Measurements from ENCODE around the gene PEX13.
"Not testable (repeated sequence)": the region's sequence is repeated elsewhere in the genome, so short reads cannot be mapped to it uniquely, and the experiment has no call there.

PEX13 gene

GRCh38 chr2:60987656-60988055 is 29.9 kb upstream of the PEX13 start:
- H3K4me1 Mint-ChIP-seq, H3K27ac Mint-ChIP-seq, H3K4me3 Mint-ChIP-seq, H3K27me3 Mint-ChIP-seq, DNase-seq: not testable (repeated sequence)
- Mint-ChIP-seq H3K36me3 (peaks cover 14% of the 10 kb centered on the region), H3K9me3 (peaks cover 11% of the 10 kb centered on the region)
- CTCF ChIA-PET, result interaction anchor here (0.6 to 1.7 kb wide), 2 partner anchors 13 to 191 kb away, joined by 3 to 5 read pairs; no protein-coding TSS in a partner anchor

GRCh38 chr2:60989259-60989658 is 28.3 kb upstream of the PEX13 start:
- no peak for DNase-seq
- Mint-ChIP-seq H3K27me3 (no peaks in the 10 kb centered on the region), H3K36me3 (peaks cover 14% of the 10 kb centered on the region), H3K4me1 (peaks cover 16% of the 10 kb centered on the region), H3K9me3 (peaks cover 11% of the 10 kb centered on the region), H3K27ac (no peak overlapping the region), H3K4me3 (no peak overlapping the region)
- CTCF ChIA-PET, result no interaction called here

DNA sequence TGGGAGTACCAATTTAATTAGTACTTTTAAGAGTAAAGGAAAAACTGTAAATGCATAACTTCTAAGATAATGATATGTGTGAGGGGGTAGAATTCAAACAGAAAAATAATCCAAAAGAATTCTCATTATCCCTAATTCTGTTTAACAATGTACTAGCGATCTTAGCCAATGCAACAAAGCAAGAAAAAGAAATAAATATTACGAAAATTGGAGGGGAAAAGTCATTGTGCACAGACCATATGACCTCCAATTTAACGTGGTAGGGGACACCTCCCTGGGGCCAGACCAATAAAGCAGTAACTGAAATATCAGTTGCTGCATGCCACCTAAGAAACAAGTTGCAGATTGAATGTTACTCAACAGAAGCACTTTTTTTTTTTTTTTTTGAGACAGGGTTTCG is 25.9 kb upstream of the PEX13 start:
- Mint-ChIP-seq H3K4me1 (peaks cover 16% of the 10 kb centered on the region), H3K4me3 (no peak overlapping the region), H3K9me3 (peaks cover 11% of the 10 kb centered on the region), H3K27ac (no peak overlapping the region), H3K27me3 (no peaks in the 10 kb centered on the region), H3K36me3 (peaks cover 14% of the 10 kb centered on the region)
- CTCF ChIA-PET, result interaction anchor here (2.9 kb wide), 1 partner anchor 173 kb away, joined by 11 read pairs; no protein-coding TSS in a partner anchor
- no peak for DNase-seq

GRCh38 chr2:60992985-60993392 is 24.5 kb upstream of the PEX13 start:
- peaks cover 14% of the 10 kb centered on the region for H3K36me3 Mint-ChIP-seq
- peaks cover 11% of the 10 kb centered on the region for H3K9me3 Mint-ChIP-seq
- DNase-seq, result peak; percentile 23
- H3K4me1 Mint-ChIP-seq, result peaks cover 16% of the 10 kb centered on the region
- CTCF ChIA-PET, result interaction anchor here (0.8 to 2.9 kb wide), 6 partner anchors 18 to 285 kb away, joined by 3 to 11 read pairs (median 5); no protein-coding TSS in a partner anchor
- H3K4me3 Mint-ChIP-seq, result no peak overlapping the region
- H3K27ac Mint-ChIP-seq, result peak overlapping the region; percentile 13
- H3K27me3 Mint-ChIP-seq, result no peaks in the 10 kb centered on the region

DNA sequence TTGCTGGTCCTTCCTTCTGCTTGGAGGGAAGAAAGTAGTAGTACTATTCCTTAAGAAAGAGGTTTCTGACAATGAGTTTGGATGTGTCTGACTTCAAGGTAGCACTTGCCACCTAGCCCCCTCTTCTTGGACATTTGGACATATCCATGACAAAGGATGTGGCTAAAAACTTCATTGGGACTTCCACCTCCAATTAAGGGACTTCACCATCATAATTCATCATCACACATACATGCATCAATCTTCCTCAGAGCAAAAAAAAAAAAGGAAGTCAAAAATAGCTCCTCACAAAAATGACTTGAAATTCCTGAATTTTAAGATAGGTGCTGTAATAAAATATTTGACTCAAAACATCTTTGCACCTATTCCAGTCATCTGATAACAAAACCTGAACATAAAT is 23.4 kb upstream of the PEX13 start:
- H3K27me3 Mint-ChIP-seq, result no peaks in the 10 kb centered on the region
- no peak for DNase-seq
- CTCF ChIA-PET, result interaction anchor here (1.5 kb wide), 1 partner anchor 287 kb away, joined by 4 read pairs; no protein-coding TSS in a partner anchor
- H3K9me3 Mint-ChIP-seq, result peaks cover 11% of the 10 kb centered on the region
- H3K27ac Mint-ChIP-seq, result no peak overlapping the region
- H3K36me3 Mint-ChIP-seq, result peaks cover 14% of the 10 kb centered on the region
- peaks cover 13% of the 10 kb centered on the region for H3K4me1 Mint-ChIP-seq
- H3K4me3 Mint-ChIP-seq, result no peak overlapping the region

DNA sequence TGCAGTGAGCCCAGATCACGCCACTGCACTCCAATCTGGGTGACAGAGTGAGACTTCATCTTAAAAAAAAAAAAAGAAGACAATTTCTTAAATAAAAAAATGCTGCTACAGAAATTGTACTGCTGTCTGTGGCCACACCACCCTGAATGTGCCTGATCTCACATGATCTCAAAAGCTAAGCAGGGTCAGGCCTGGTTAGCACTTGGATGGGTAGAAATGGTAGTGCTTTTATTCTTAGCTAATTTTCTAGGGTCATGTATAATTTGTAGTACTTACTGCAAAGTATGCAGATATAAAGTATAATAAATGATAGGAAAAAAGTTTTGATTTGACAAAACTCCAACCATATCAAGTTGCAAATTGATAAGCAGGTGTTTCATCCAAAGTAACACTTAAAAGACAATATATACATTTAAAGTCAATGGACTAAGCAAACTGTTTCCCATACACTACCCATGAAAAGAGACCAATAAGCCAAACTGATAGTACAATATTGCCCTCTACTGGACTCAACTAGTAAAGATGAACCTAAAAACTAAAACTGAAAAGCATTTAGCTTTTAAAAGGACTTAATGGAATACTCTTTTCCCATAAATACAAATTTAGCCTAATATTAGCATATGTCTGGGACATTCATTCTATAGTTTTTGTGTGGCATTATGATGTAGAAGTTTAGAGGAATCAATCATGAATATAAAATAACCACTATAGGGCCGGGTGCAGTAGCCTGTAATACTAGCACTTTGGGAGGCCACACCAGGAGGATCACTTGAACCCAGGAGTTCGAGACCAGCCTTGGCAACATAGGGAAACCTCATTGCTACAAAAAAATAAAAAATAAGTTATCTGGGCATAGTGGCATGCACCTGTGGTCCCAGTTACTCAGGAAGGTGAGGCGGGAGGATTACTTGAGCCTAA is 18.6 kb upstream of the PEX13 start:
- CTCF ChIA-PET, result interaction anchor here (0.7 to 4.9 kb wide), 27 partner anchors 8 to 351 kb away, joined by 3 to 77 read pairs (median 4); partner anchors contain the start of gene PAPOLG
- H3K36me3 Mint-ChIP-seq, result no peaks in the 10 kb centered on the region
- no peak for DNase-seq
- H3K4me3 Mint-ChIP-seq, result no peak overlapping the region
- H3K9me3 Mint-ChIP-seq, result no peaks in the 10 kb centered on the region
- H3K27me3 Mint-ChIP-seq, result no peaks in the 10 kb centered on the region
- H3K4me1 Mint-ChIP-seq, result no peaks in the 10 kb centered on the region
- H3K27ac Mint-ChIP-seq, result no peak overlapping the region

GRCh38 chr2:61005736-61006135 is 11.8 kb upstream of the PEX13 start:
- CTCF ChIA-PET, result interaction anchor here (1.2 kb wide), 1 partner anchor 8 kb away, joined by 5 read pairs; no protein-coding TSS in a partner anchor
- no peaks in the 10 kb centered on the region for H3K27me3 Mint-ChIP-seq
- no peaks in the 10 kb centered on the region for H3K9me3 Mint-ChIP-seq
- H3K4me1 Mint-ChIP-seq, result no peaks in the 10 kb centered on the region
- H3K4me3 Mint-ChIP-seq, result no peak overlapping the region
- no peak overlapping the region for H3K27ac Mint-ChIP-seq
- DNase-seq, result no peak
- peaks cover 4% of the 10 kb centered on the region for H3K36me3 Mint-ChIP-seq

DNA sequence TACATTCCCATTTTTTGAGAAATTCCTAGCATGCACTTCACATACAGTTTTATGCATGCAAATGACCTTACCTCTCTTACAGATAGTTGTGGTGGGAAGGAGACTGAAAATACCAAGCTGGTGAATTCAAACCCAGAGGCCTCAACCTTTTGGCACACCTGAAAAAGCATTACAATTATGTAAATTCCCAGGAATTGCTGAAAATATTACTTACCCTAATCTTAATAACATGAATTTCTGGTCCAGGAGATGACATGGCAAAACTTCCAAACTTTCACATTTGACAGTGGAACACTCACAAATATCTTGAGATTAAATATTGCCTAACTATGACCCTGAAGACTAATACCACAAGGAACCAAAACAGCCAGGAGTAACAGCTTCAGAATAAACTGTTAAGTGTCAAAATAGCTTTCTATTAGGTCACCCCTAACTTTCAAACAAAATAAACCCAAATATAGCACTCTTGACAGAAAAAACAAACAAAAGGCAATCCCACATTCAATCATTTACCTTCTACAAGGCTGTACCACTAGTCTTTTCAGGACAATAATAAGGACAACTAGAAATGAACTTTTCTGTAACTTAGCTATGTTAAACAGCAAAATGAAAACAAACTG is 10.9 kb upstream of the PEX13 start:
- CTCF ChIA-PET, result interaction anchor here (1.2 kb wide), 1 partner anchor 9 kb away, joined by 5 read pairs; no protein-coding TSS in a partner anchor
- Mint-ChIP-seq H3K27ac (no peak overlapping the region), H3K36me3 (peaks cover 4% of the 10 kb centered on the region), H3K9me3 (no peaks in the 10 kb centered on the region), H3K4me3 (no peak overlapping the region), H3K4me1 (no peaks in the 10 kb centered on the region), H3K27me3 (no peaks in the 10 kb centered on the region)
- DNase-seq, result no peak

DNA sequence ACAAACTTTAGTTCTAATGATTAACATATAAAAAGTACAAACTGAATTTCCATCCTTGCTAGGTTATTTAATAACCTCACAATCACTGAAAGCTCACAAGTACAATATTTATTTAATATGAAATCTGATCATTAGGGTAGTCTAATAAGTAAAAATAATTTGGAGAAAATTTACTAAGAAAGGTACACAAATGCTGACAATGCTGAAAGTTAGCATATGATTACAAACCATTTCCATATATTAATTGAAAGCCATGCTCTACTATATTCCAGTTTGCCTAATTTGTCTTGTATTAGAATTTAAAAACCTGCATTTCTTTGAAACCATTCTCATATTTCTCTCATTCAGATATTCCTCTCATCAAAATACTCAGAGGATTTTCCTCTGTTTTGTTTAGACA is 8.2 kb upstream of the PEX13 start:
- CTCF ChIA-PET, result interaction anchor here (1.3 kb wide), 1 partner anchor 11 kb away, joined by 3 read pairs; no protein-coding TSS in a partner anchor

DNA sequence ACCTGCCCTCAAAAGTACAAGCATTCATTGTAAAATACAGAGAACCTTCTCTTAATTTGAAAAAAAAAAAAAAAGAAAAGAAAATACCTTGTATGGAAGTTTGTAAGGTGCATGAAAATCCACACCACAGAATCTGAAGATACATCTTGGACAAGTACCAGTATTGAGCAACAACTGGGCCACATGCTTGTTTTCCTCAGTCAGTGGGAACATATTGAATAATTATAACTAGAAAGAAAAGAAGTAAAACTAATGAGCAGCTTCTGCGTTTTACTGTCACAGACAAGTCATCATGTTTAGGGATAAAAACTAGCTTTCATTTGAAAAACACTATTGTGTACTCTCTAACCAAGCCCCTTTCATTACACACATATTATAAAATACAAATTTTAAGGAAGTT is 5.8 kb upstream of the PEX13 start:
- Mint-ChIP-seq H3K27me3 (no peaks in the 10 kb centered on the region), H3K4me3 (no peak overlapping the region), H3K4me1 (peaks cover 21% of the 10 kb centered on the region), H3K9me3 (no peaks in the 10 kb centered on the region), H3K27ac (no peak overlapping the region), H3K36me3 (peaks cover 2% of the 10 kb centered on the region)
- no peak for DNase-seq
- CTCF ChIA-PET, result interaction anchor here (1.0 kb wide), 1 partner anchor 47 kb away, joined by 3 read pairs; no protein-coding TSS in a partner anchor

More for the DNA sequence above, 8.2 kb upstream of the PEX13 start:
- H3K27ac Mint-ChIP-seq, result no peak overlapping the region
- peaks cover 4% of the 10 kb centered on the region for H3K36me3 Mint-ChIP-seq
- no peaks in the 10 kb centered on the region for H3K9me3 Mint-ChIP-seq
- no peak for DNase-seq
- H3K4me3 Mint-ChIP-seq, result no peak overlapping the region
- no peaks in the 10 kb centered on the region for H3K27me3 Mint-ChIP-seq
- H3K4me1 Mint-ChIP-seq, result peaks cover 2% of the 10 kb centered on the region

DNA sequence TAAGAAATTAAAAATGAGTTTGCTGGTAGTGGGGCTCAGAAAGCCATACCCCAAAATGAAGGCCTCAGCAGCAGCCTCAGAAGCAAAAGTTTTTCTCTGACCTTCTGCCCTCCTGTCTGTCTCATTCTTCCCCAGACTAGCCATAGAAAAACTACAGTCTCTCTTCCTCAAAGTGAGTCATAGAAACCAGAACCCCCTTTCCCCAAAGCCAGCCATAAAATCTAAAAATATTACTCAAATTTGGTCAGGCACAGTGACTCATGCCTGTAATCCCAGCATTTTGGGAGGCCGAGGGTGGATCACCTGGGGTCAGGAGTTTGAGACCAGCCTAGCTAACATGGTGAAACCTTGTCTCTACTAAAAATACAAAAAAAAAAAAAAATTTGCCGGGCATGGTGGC is 5.2 kb upstream of the PEX13 start:
- not testable (repeated sequence) for H3K9me3 Mint-ChIP-seq, H3K27me3 Mint-ChIP-seq, H3K27ac Mint-ChIP-seq, H3K36me3 Mint-ChIP-seq, DNase-seq, H3K4me3 Mint-ChIP-seq
- peaks cover 21% of the 10 kb centered on the region for H3K4me1 Mint-ChIP-seq
- CTCF ChIA-PET, result interaction anchor here (1.0 kb wide), 1 partner anchor 47 kb away, joined by 3 read pairs; no protein-coding TSS in a partner anchor

GRCh38 chr2:61013382-61013781 is 4.1 kb upstream of the PEX13 start:
- H3K27ac Mint-ChIP-seq, result no peak overlapping the region
- CTCF ChIA-PET, result no interaction called here
- no peaks in the 10 kb centered on the region for H3K9me3 Mint-ChIP-seq

DNA sequence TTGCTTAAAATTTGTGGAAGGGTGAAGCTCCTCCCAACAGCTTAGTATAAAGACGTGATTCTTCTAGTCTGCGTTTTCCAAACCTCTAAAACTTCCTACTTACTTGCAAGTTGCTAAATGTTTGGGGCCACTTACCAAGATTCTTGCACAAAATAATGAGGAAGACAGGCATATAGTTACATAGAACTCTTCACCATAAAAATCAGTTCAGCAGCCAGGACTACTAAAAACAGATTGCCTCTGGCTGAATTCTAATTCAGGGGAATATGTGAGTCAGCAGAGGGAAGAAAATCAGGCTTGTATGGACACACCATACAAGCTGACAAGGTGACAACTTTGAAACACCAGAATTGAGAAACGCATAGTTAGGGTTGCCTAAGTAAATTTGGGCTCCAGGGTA is 2.8 kb upstream of the PEX13 start:
- Mint-ChIP-seq H3K27ac (no peak overlapping the region), H3K9me3 (no peaks in the 10 kb centered on the region), H3K36me3 (no peaks in the 10 kb centered on the region), H3K4me3 (peak overlapping the region; percentile 26), H3K4me1 (peaks cover 39% of the 10 kb centered on the region), H3K27me3 (no peaks in the 10 kb centered on the region)
- DNase-seq, result no peak
- CTCF ChIA-PET, result no interaction called here

More at GRCh38 chr2:61013382-61013781, 4.1 kb upstream of the PEX13 start:
- Mint-ChIP-seq H3K36me3 (peaks cover 2% of the 10 kb centered on the region), H3K27me3 (no peaks in the 10 kb centered on the region), H3K4me3 (no peak overlapping the region), H3K4me1 (peaks cover 26% of the 10 kb centered on the region)
- no peak for DNase-seq

DNA sequence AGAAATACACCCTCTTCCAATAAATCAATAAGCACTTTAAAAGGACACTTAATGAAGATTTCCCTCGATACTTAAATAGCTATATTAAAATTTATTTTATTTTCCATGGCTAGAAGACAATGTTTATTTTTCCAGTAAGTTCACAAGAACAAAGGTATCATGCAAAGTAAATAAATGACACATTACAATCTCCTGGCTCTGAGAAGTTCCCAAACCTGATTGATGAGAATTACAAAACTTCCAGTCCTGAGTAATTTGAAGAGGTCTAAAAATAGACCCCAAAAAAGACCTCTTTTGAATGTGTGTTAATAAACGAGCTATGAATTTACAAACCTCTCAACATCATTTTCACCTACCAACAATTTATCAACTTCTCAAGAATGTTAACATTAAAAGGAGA is 1.5 kb upstream of the PEX13 start:
- Mint-ChIP-seq H3K27ac (no peak overlapping the region), H3K4me3 (peak overlapping the region; percentile 91), H3K27me3 (no peaks in the 10 kb centered on the region), H3K4me1 (peaks cover 46% of the 10 kb centered on the region), H3K36me3 (peaks cover 4% of the 10 kb centered on the region), H3K9me3 (no peaks in the 10 kb centered on the region)
- CTCF ChIA-PET, result interaction anchor here (1.9 kb wide), 1 partner anchor 18 kb away, joined by 4 read pairs; no protein-coding TSS in a partner anchor
- no peak for DNase-seq
